ENCODE measurements around the gene C20orf96.

DNA sequence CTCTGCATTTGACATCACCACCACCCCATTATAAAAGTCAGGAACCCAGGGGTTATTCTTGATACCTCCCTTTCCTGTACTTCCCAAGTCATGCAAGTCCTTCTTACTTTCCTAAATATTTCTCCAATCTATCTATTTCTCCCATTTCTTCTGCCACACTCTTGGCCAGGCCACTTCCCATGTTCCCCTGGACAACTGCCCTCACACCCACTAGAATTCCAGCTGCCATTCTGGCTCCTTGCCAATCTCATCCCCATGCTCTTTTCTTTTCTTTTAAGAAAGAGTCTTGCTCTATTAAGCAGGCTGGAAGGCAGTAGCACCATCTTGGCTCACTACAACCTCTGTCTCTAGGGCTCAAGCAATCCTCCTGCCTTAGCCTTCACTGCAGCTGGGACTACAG is 17.8 kb downstream of the C20orf96 start:
- no peak for TF ChIP-seq POLR2A (IDR thresholded peaks at IDR 0.05; ENCODE audit: low read depth, low read length)
- TF ChIP-seq POLR2AphosphoS5 (IDR thresholded peaks at IDR 0.05; ENCODE audit: low read depth, low read length), result no peak
- TF ChIP-seq TAF1 (IDR thresholded peaks at IDR 0.05; ENCODE audit: low read depth, low read length), result no peak
- no peak for TF ChIP-seq PAX5 (IDR thresholded peaks at IDR 0.05; ENCODE audit: insufficient read depth, low read length, severe bottlenecking)
- TF ChIP-seq SPI1 (IDR thresholded peaks at IDR 0.05; ENCODE audit: low read depth, low read length), result no peak

Data from GM12891 (cell line).